Measurements from ENCODE around the gene SLC39A7. TPM values are rescaled to one million over a fixed set of nuclear protein-coding genes. Genes with fewer than 3 reads are reported as not detected.

The SLC39A7 gene
- polyA plus RNA-seq, 6 donors from 2014 or later: 15.6 to 26.0 (median 17.6) TPM

- DNase-seq (no peak), ATAC-seq (ENCODE audit: low read depth in 2 of 2) (no peak)
- peak overlapping the region in 5 of 6 donors; percentile 38 to 94 (median 60) for H3K27ac Mint-ChIP-seq
- H3K27me3 Mint-ChIP-seq: peaks cover 8 to 45% (median 43%) of the 10 kb centered on the region in 3 donors
- peaks cover 12 to 16% (median 14%) of the 10 kb centered on the region in 3 donors for H3K4me1 Mint-ChIP-seq
- peak overlapping the region in 1 of 8 donors; percentile 59 for H3K4me3 Mint-ChIP-seq
- no peaks in the 10 kb centered on the region for H3K36me3 Mint-ChIP-seq
- H3K9me3 Mint-ChIP-seq: no peaks in the 10 kb centered on the region
These were observed 27.8 kb upstream of the SLC39A7 start for GRCh38 chr6:33172688-33173534.

GRCh38 chr6:33173535-33174180 lies 27.0 kb upstream of the SLC39A7 start:
- no peaks in the 10 kb centered on the region for H3K9me3 Mint-ChIP-seq
- H3K4me1 Mint-ChIP-seq: peaks cover 12 to 16% (median 14%) of the 10 kb centered on the region in 3 donors
- no peaks in the 10 kb centered on the region for H3K36me3 Mint-ChIP-seq
- H3K27ac Mint-ChIP-seq: peak overlapping the region in 1 of 6 donors; percentile 62
- ATAC-seq (ENCODE audit: low read depth in 2 of 2) (no peak), DNase-seq (no peak)
- H3K4me3 Mint-ChIP-seq: no peak overlapping the region
- peaks cover 8 to 46% (median 43%) of the 10 kb centered on the region in 3 donors for H3K27me3 Mint-ChIP-seq

- peaks cover 5 to 15% (median 11%) of the 10 kb centered on the region in 3 donors for H3K4me1 Mint-ChIP-seq
- no peaks in the 10 kb centered on the region for H3K9me3 Mint-ChIP-seq
- peaks cover 8 to 49% (median 43%) of the 10 kb centered on the region in 3 donors for H3K27me3 Mint-ChIP-seq
- DNase-seq (no peak), ATAC-seq (ENCODE audit: low read depth in 2 of 2) (no peak)
- H3K4me3 Mint-ChIP-seq: no peak overlapping the region
- H3K27ac Mint-ChIP-seq: no peak overlapping the region
- no peaks in the 10 kb centered on the region for H3K36me3 Mint-ChIP-seq
These were observed 25.9 kb upstream of the SLC39A7 start for GRCh38 chr6:33174784-33175183.

GRCh38 chr6:33175436-33176069 lies 25.1 kb upstream of the SLC39A7 start:
- Mint-ChIP-seq H3K36me3 (no peaks in the 10 kb centered on the region), H3K27ac (no peak overlapping the region), H3K4me1 (peaks cover 0 to 7% (median 5%) of the 10 kb centered on the region in 3 donors), H3K4me3 (peak overlapping the region in 1 of 8 donors; percentile 15), H3K27me3 (peaks cover 8 to 51% (median 43%) of the 10 kb centered on the region in 3 donors), H3K9me3 (no peaks in the 10 kb centered on the region)
- DNase-seq (no peak), ATAC-seq (ENCODE audit: low read depth in 2 of 2) (no peak)

GRCh38 chr6:33176906-33177305 lies 23.8 kb upstream of the SLC39A7 start:
- DNase-seq (no peak), ATAC-seq (ENCODE audit: low read depth in 2 of 2) (no peak)
- Mint-ChIP-seq H3K27ac (no peak overlapping the region), H3K4me1 (peaks cover 0 to 5% (median 5%) of the 10 kb centered on the region in 3 donors), H3K36me3 (no peaks in the 10 kb centered on the region), H3K27me3 (peaks cover 8 to 51% (median 43%) of the 10 kb centered on the region in 3 donors), H3K9me3 (no peaks in the 10 kb centered on the region), H3K4me3 (no peak overlapping the region)

GRCh38 chr6:33177552-33178446 lies 22.9 kb upstream of the SLC39A7 start:
- DNase-seq: no peak
- H3K27me3 Mint-ChIP-seq: peaks cover 5 to 45% (median 37%) of the 10 kb centered on the region in 3 donors
- peaks cover 3 to 7% (median 3%) of the 10 kb centered on the region in 3 donors for H3K4me1 Mint-ChIP-seq
- H3K9me3 Mint-ChIP-seq: peaks cover 0 to 3% (median 2%) of the 10 kb centered on the region in 7 donors
- peaks cover 3% of the 10 kb centered on the region in 2 donors for H3K36me3 Mint-ChIP-seq
- H3K4me3 Mint-ChIP-seq: peak overlapping the region in 1 of 8 donors; percentile 24
- ATAC-seq (ENCODE audit: low read depth in 2 of 2): no peak
- peak overlapping the region in 1 of 6 donors; percentile 81 for H3K27ac Mint-ChIP-seq

- no peak overlapping the region for H3K27ac Mint-ChIP-seq
- H3K36me3 Mint-ChIP-seq: peaks cover 13 to 14% of the 10 kb centered on the region in 2 donors
- peaks cover 12 to 18% (median 13%) of the 10 kb centered on the region in 3 donors for H3K4me1 Mint-ChIP-seq
- DNase-seq: no peak
- H3K9me3 Mint-ChIP-seq: peaks cover 5 to 14% (median 12%) of the 10 kb centered on the region in 7 donors
- peaks cover 14 to 38% (median 34%) of the 10 kb centered on the region in 3 donors for H3K27me3 Mint-ChIP-seq
- no peak overlapping the region for H3K4me3 Mint-ChIP-seq
- no peak for ATAC-seq (ENCODE audit: low read depth in 2 of 2)
These were observed 21.8 kb upstream of the SLC39A7 start for GRCh38 chr6:33178755-33179475.

GRCh38 chr6:33181141-33181540 lies 19.5 kb upstream of the SLC39A7 start:
- Mint-ChIP-seq H3K4me3 (peak overlapping the region in 1 of 8 donors; percentile 1), H3K27me3 (peaks cover 10 to 41% (median 34%) of the 10 kb centered on the region in 3 donors), H3K36me3 (peaks cover 13 to 26% of the 10 kb centered on the region in 2 donors), H3K4me1 (peaks cover 18 to 23% (median 22%) of the 10 kb centered on the region in 3 donors), H3K27ac (no peak overlapping the region), H3K9me3 (peaks cover 5 to 15% (median 12%) of the 10 kb centered on the region in 7 donors)
- no peak for ATAC-seq (ENCODE audit: low read depth in 2 of 2)
- no peak for DNase-seq

GRCh38 chr6:33183071-33183683 lies 17.5 kb upstream of the SLC39A7 start:
- ATAC-seq (ENCODE audit: low read depth in 2 of 2): no peak

GRCh38 chr6:33185190-33185589 lies 15.5 kb upstream of the SLC39A7 start:
- Mint-ChIP-seq H3K27ac (no peak overlapping the region), H3K36me3 (peaks cover 13 to 26% of the 10 kb centered on the region in 2 donors), H3K27me3 (peaks cover 29 to 59% (median 56%) of the 10 kb centered on the region in 3 donors), H3K4me3 (no peak overlapping the region), H3K9me3 (peaks cover 7 to 21% (median 12%) of the 10 kb centered on the region in 7 donors), H3K4me1 (peaks cover 25 to 31% (median 30%) of the 10 kb centered on the region in 3 donors)
- DNase-seq (no peak), ATAC-seq (ENCODE audit: low read depth in 2 of 2) (no peak)

More at GRCh38 chr6:33183071-33183683, 17.5 kb upstream of the SLC39A7 start:
- H3K27ac Mint-ChIP-seq: peak overlapping the region in 5 of 6 donors; percentile 30 to 86 (median 75)
- H3K9me3 Mint-ChIP-seq: peaks cover 7 to 21% (median 12%) of the 10 kb centered on the region in 7 donors
- H3K36me3 Mint-ChIP-seq: peaks cover 13 to 26% of the 10 kb centered on the region in 2 donors
- peak; percentile 22 for DNase-seq
- peaks cover 23 to 44% (median 40%) of the 10 kb centered on the region in 3 donors for H3K27me3 Mint-ChIP-seq
- peaks cover 25 to 31% (median 30%) of the 10 kb centered on the region in 3 donors for H3K4me1 Mint-ChIP-seq
- peak overlapping the region; percentile 5 to 80 (median 54) for H3K4me3 Mint-ChIP-seq

GRCh38 chr6:33185654-33186187 lies 14.9 kb upstream of the SLC39A7 start:
- peaks cover 13 to 28% of the 10 kb centered on the region in 2 donors for H3K36me3 Mint-ChIP-seq
- ATAC-seq (ENCODE audit: low read depth in 2 of 2) (no peak), DNase-seq (no peak)
- H3K27ac Mint-ChIP-seq: no peak overlapping the region
- H3K4me1 Mint-ChIP-seq: peaks cover 25 to 31% (median 30%) of the 10 kb centered on the region in 3 donors
- H3K4me3 Mint-ChIP-seq: no peak overlapping the region
- peaks cover 7 to 21% (median 12%) of the 10 kb centered on the region in 7 donors for H3K9me3 Mint-ChIP-seq
- peaks cover 29 to 64% (median 61%) of the 10 kb centered on the region in 3 donors for H3K27me3 Mint-ChIP-seq
